HEK293 (cell line): ENCODE data around the gene DDR2.
A peak's percentile ranks its signal among the peaks of the same experiment; 100 is the strongest.

Experiments
- GFI1B ChIP-seq: fragments of 450-650 bp; formaldehyde crosslinking; IDR thresholded peaks from 2 replicates; pipeline ENCODE4 v1.5.1; 2016; ENCODE audit warnings: missing biosample characterization, missing genetic modification characterization
- MYNN ChIP-seq: fragments of 450-650 bp; formaldehyde crosslinking; IDR thresholded peaks from 2 replicates; pipeline ENCODE4 v1.5.1; 2016; ENCODE audit warnings: missing biosample characterization, missing genetic modification characterization, borderline replicate concordance
- ZFP3 ChIP-seq: fragments of 450-650 bp; formaldehyde crosslinking; IDR thresholded peaks from 2 replicates; pipeline ENCODE4 v1.5.1; 2016; ENCODE audit warnings: low read depth, missing biosample characterization, missing genetic modification characterization
- ZNF16 ChIP-seq: fragments of 450-650 bp; formaldehyde crosslinking; IDR thresholded peaks from 2 replicates; pipeline ENCODE4 v1.5.1; 2016; ENCODE audit warnings: low read depth, missing biosample characterization, missing genetic modification characterization
- ZNF2 ChIP-seq: fragments of 450-650 bp; formaldehyde crosslinking; IDR thresholded peaks from 2 replicates; pipeline ENCODE4 v1.5.1; 2016; ENCODE audit warnings: missing biosample characterization, missing genetic modification characterization
- ZNF239 ChIP-seq: fragments of 450-650 bp; formaldehyde crosslinking; IDR thresholded peaks from 2 replicates; pipeline ENCODE4 v1.5.1; 2016; ENCODE audit warnings: missing biosample characterization, missing genetic modification characterization
- ZNF335 ChIP-seq: fragments of 450-650 bp; formaldehyde crosslinking; conservative IDR thresholded peaks from 2 replicates; pipeline ENCODE4 v1.5.1; 2016; ENCODE audit warnings: missing biosample characterization, missing genetic modification characterization
- ZNF473 ChIP-seq: fragments of 450-650 bp; formaldehyde crosslinking; IDR thresholded peaks from 2 replicates; pipeline ENCODE4 v1.5.1; 2017; ENCODE audit warnings: missing biosample characterization, missing genetic modification characterization
- ZNF677 ChIP-seq: fragments of 450-650 bp; IDR thresholded peaks from 2 replicates; pipeline ENCODE4 v1.5.0; 2018; ENCODE audit warnings: missing biosample characterization, mild to moderate bottlenecking, missing genetic modification characterization, moderate library complexity
- ZSCAN23 ChIP-seq: fragments of 450-650 bp; formaldehyde crosslinking; IDR thresholded peaks from 2 replicates; pipeline ENCODE4 v1.5.1; 2016; ENCODE audit warnings: missing biosample characterization, missing genetic modification characterization
- TF ChIP-seq, protein P1 (sequence below): fragments of 450-650 bp; formaldehyde crosslinking; IDR thresholded peaks from 2 replicates; pipeline ENCODE4 v1.5.1; 2017; ENCODE audit warnings: missing biosample characterization, mild to moderate bottlenecking, missing genetic modification characterization, moderate library complexity
- TF ChIP-seq, protein P2 (sequence below): fragments of 450-650 bp; formaldehyde crosslinking; IDR thresholded peaks from 2 replicates; pipeline ENCODE4 v1.5.0; 2017; ENCODE audit warnings: missing biosample characterization, missing genetic modification characterization, borderline replicate concordance
- TF ChIP-seq, protein P3 (sequence below): fragments of 450-650 bp; formaldehyde crosslinking; IDR thresholded peaks from 2 replicates; pipeline ENCODE4; 2016; ENCODE audit warnings: missing biosample characterization, missing genetic modification characterization
- TF ChIP-seq, protein P4 (sequence below): fragments of 450-650 bp; formaldehyde crosslinking; IDR thresholded peaks from 2 replicates; pipeline ENCODE4 v1.5.1; 2016; ENCODE audit warnings: missing biosample characterization, missing genetic modification characterization
- TF ChIP-seq, protein P5 (sequence below): fragments of 450-650 bp; formaldehyde crosslinking; IDR thresholded peaks from 2 replicates; pipeline ENCODE4 v1.5.1; 2017; ENCODE audit warnings: missing biosample characterization, missing genetic modification characterization
- TF ChIP-seq, protein P6 (sequence below): fragments of 450-650 bp; IDR thresholded peaks from 2 replicates; pipeline ENCODE4 v1.5.1; 2018; ENCODE audit warnings: missing biosample characterization, mild to moderate bottlenecking, missing genetic modification characterization

DDR2 gene

DNA sequence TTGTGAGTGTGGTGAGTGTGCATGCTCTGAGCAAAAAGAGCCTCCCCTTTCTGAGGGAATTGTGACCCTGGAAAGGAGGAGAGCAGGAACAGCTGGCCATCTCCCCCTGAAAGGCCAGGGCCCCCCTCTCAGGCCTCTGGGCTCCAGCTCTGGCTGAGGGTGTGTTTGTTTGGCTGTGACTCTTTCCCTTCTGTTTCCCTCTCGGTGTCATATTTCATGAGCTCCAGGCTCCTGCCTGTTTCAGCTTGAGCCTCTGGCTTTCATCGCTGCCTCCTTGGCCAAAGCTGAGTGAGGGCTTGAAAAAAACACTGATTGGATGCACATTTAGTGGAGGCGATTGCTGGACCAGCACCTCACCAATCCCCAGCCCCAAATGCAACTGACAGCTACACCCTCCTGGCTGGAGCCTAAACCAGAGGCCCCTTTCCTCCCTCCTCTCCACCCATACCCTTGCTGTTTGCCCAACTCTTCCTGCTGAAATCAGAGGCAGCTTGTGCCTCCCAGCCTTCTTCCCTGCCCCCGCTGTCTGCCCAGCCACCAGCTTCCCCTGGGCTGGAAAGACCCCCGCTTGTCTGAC lies 64.1 kb downstream of the DDR2 start (continued):
- TF ChIP-seq, protein P1, sequence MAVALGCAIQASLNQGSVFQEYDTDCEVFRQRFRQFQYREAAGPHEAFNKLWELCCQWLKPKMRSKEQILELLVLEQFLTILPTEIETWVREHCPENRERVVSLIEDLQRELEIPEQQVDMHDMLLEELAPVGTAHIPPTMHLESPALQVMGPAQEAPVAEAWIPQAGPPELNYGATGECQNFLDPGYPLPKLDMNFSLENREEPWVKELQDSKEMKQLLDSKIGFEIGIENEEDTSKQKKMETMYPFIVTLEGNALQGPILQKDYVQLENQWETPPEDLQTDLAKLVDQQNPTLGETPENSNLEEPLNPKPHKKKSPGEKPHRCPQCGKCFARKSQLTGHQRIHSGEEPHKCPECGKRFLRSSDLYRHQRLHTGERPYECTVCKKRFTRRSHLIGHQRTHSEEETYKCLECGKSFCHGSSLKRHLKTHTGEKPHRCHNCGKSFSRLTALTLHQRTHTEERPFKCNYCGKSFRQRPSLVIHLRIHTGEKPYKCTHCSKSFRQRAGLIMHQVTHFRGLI (tag by site-specific recombination) = no peak
- TF ChIP-seq, protein P2, sequence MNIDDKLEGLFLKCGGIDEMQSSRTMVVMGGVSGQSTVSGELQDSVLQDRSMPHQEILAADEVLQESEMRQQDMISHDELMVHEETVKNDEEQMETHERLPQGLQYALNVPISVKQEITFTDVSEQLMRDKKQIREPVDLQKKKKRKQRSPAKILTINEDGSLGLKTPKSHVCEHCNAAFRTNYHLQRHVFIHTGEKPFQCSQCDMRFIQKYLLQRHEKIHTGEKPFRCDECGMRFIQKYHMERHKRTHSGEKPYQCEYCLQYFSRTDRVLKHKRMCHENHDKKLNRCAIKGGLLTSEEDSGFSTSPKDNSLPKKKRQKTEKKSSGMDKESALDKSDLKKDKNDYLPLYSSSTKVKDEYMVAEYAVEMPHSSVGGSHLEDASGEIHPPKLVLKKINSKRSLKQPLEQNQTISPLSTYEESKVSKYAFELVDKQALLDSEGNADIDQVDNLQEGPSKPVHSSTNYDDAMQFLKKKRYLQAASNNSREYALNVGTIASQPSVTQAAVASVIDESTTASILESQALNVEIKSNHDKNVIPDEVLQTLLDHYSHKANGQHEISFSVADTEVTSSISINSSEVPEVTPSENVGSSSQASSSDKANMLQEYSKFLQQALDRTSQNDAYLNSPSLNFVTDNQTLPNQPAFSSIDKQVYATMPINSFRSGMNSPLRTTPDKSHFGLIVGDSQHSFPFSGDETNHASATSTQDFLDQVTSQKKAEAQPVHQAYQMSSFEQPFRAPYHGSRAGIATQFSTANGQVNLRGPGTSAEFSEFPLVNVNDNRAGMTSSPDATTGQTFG (tag by site-specific recombination) = no peak
- TF ChIP-seq MYNN (tag by site-specific recombination) (no peak), ZNF335 (tag by site-specific recombination) (peak; percentile 94), ZNF473 (no peak), GFI1B (no peak), ZFP3 (tag by site-specific recombination) (no peak), ZNF2 (tag by site-specific recombination) (no peak), ZNF677 (tag by site-specific recombination) (no peak), ZNF239 (tag by site-specific recombination) (no peak), ZSCAN23 (tag by site-specific recombination) (no peak), ZNF16 (tag by site-specific recombination) (no peak)
- TF ChIP-seq, protein P3, sequence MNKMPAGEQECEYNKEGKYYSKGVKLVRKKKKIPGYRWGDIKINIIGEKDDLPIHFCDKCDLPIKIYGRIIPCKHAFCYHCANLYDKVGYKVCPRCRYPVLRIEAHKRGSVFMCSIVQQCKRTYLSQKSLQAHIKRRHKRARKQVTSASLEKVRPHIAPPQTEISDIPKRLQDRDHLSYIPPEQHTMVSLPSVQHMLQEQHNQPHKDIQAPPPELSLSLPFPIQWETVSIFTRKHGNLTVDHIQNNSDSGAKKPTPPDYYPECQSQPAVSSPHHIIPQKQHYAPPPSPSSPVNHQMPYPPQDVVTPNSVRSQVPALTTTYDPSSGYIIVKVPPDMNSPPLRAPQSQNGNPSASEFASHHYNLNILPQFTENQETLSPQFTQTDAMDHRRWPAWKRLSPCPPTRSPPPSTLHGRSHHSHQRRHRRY (tag by site-specific recombination) = no peak
- TF ChIP-seq, protein P4, sequence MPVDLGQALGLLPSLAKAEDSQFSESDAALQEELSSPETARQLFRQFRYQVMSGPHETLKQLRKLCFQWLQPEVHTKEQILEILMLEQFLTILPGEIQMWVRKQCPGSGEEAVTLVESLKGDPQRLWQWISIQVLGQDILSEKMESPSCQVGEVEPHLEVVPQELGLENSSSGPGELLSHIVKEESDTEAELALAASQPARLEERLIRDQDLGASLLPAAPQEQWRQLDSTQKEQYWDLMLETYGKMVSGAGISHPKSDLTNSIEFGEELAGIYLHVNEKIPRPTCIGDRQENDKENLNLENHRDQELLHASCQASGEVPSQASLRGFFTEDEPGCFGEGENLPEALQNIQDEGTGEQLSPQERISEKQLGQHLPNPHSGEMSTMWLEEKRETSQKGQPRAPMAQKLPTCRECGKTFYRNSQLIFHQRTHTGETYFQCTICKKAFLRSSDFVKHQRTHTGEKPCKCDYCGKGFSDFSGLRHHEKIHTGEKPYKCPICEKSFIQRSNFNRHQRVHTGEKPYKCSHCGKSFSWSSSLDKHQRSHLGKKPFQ (tag by site-specific recombination) = no peak
- TF ChIP-seq, protein P5, sequence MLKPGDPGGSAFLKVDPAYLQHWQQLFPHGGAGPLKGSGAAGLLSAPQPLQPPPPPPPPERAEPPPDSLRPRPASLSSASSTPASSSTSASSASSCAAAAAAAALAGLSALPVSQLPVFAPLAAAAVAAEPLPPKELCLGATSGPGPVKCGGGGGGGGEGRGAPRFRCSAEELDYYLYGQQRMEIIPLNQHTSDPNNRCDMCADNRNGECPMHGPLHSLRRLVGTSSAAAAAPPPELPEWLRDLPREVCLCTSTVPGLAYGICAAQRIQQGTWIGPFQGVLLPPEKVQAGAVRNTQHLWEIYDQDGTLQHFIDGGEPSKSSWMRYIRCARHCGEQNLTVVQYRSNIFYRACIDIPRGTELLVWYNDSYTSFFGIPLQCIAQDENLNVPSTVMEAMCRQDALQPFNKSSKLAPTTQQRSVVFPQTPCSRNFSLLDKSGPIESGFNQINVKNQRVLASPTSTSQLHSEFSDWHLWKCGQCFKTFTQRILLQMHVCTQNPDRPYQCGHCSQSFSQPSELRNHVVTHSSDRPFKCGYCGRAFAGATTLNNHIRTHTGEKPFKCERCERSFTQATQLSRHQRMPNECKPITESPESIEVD (tag by site-specific recombination) = no peak
- TF ChIP-seq, protein P6, sequence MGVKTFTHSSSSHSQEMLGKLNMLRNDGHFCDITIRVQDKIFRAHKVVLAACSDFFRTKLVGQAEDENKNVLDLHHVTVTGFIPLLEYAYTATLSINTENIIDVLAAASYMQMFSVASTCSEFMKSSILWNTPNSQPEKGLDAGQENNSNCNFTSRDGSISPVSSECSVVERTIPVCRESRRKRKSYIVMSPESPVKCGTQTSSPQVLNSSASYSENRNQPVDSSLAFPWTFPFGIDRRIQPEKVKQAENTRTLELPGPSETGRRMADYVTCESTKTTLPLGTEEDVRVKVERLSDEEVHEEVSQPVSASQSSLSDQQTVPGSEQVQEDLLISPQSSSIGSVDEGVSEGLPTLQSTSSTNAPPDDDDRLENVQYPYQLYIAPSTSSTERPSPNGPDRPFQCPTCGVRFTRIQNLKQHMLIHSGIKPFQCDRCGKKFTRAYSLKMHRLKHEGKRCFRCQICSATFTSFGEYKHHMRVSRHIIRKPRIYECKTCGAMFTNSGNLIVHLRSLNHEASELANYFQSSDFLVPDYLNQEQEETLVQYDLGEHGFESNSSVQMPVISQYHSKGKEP (tag by site-specific recombination) = no peak
